ENCODE measurements around the gene ANO7.

DNA sequence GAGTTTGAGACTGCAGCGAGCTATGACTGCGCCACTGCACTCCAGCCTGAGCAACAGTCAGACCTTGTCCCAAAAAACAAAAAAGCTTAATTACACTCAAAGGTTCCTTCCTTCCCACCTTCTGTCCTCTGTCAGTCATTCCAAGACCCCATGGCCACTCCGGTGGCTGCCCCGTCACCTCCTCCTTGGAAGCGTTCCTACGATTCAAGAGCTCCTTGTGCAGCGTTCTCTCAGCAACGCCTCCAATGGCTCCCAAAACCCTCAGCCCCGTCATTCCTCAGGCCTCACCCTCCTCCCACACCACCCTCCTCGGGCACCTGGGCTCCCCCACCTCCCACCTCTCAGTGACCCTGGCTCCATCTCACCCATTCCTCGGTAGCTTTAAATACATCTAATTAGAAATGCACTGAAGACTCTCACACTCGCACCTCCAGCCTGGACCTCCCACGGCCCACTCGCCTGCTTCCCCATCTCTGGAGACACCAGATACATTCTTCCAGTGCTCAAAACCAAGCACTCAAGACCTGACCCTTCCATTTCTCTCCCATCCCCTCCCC is 47.2 kb upstream of the ANO7 start:
- TF ChIP-seq, protein P1, sequence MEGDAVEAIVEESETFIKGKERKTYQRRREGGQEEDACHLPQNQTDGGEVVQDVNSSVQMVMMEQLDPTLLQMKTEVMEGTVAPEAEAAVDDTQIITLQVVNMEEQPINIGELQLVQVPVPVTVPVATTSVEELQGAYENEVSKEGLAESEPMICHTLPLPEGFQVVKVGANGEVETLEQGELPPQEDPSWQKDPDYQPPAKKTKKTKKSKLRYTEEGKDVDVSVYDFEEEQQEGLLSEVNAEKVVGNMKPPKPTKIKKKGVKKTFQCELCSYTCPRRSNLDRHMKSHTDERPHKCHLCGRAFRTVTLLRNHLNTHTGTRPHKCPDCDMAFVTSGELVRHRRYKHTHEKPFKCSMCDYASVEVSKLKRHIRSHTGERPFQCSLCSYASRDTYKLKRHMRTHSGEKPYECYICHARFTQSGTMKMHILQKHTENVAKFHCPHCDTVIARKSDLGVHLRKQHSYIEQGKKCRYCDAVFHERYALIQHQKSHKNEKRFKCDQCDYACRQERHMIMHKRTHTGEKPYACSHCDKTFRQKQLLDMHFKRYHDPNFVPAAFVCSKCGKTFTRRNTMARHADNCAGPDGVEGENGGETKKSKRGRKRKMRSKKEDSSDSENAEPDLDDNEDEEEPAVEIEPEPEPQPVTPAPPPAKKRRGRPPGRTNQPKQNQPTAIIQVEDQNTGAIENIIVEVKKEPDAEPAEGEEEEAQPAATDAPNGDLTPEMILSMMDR (IDR thresholded peaks at IDR 0.05): no peak
- TF ChIP-seq POLR2A (IDR thresholded peaks at IDR 0.05) (no peak), EP300 (IDR thresholded peaks at IDR 0.05) (no peak), POLR2AphosphoS5 (IDR thresholded peaks at IDR 0.05) (no peak)
